CD4-positive, alpha-beta T cell treated with Interleukin-6 at 100 ng/mL for 8 hours (primary cell): ENCODE measurements around the gene ATP10B.

ENCODE experiments used
- DNase-seq: peaks from one replicate; pipeline ENCODE4 v3.0.0-alpha.2; 2020; ENCODE audit warnings: mixed read lengths, low spot score

Gene ATP10B

GRCh38 chr5:160548949-160549645 lies 302.9 kb downstream of the ATP10B start:
- no peak for DNase-seq

- DNase-seq: no peak
Measured at GRCh38 chr5:160547872-160548271, 304.1 kb downstream of the ATP10B start.

GRCh38 chr5:160547061-160547460 lies 304.9 kb downstream of the ATP10B start:
- no peak for DNase-seq

- no peak for DNase-seq
Measured at GRCh38 chr5:160545832-160546231, 306.2 kb downstream of the ATP10B start.

GRCh38 chr5:160543395-160543794 lies 308.6 kb downstream of the ATP10B start:
- DNase-seq: no peak

GRCh38 chr5:160542840-160543239 lies 309.2 kb downstream of the ATP10B start:
- no peak for DNase-seq

- DNase-seq: no peak
Measured at GRCh38 chr5:160542281-160542680, 309.7 kb downstream of the ATP10B start.

- DNase-seq: no peak
Measured at GRCh38 chr5:160539431-160539830, 312.6 kb downstream of the ATP10B start.

- DNase-seq: no peak
Measured at GRCh38 chr5:160537940-160538339, 314.1 kb downstream of the ATP10B start.

GRCh38 chr5:160537116-160537515 lies 314.9 kb downstream of the ATP10B start:
- DNase-seq: no peak

GRCh38 chr5:160534914-160535313 lies 317.1 kb downstream of the ATP10B start:
- DNase-seq: no peak

GRCh38 chr5:160534125-160534524 lies 317.9 kb downstream of the ATP10B start:
- DNase-seq: no peak

GRCh38 chr5:160525471-160526261 lies 326.3 kb downstream of the ATP10B start:
- no peak for DNase-seq

GRCh38 chr5:160524827-160525226 lies 327.2 kb downstream of the ATP10B start:
- no peak for DNase-seq

- no peak for DNase-seq
Measured at GRCh38 chr5:160523502-160524163, 328.4 kb downstream of the ATP10B start.

GRCh38 chr5:160521392-160521663 lies 330.7 kb downstream of the ATP10B start:
- no peak for DNase-seq

- DNase-seq: no peak
Measured at GRCh38 chr5:160520609-160521391, 331.2 kb downstream of the ATP10B start.

GRCh38 chr5:160516696-160517530 lies 335.1 kb downstream of the ATP10B start:
- DNase-seq: no peak

- no peak for DNase-seq
Measured at GRCh38 chr5:160514866-160515265, 337.1 kb downstream of the ATP10B start.

- no peak for DNase-seq
Measured at GRCh38 chr5:160514191-160514590, 337.8 kb downstream of the ATP10B start.

- no peak for DNase-seq
Measured at GRCh38 chr5:160513485-160513884, 338.5 kb downstream of the ATP10B start.
